H1 (cell line): ENCODE measurements around the gene GLDC. TPM values are rescaled to one million over a fixed set of nuclear protein-coding genes. Genes with fewer than 3 reads are reported as not detected.

Experiments
- polyA plus RNA-seq, 7 experiments: library from polyadenylated mRNA; depleted of rRNA in 3 of 7; stranded (reverse) in 5 of 7; unstranded in 2 of 7; fragments of >200 nt in 5 of 7; fragments of 200-250 nt in 2 of 7; gene quantifications; 1 replicate in 5 of 7; 2 replicates in 1 of 7; 4 replicates in 1 of 7; pipeline versions ENCODE4 v1.2.1 to v1.2.3, GENCODE V29; 2011 to 2013; ENCODE audit warnings: missing spikeins in 2 of 7, mixed read lengths in 2 of 7
- total RNA-seq: library from RNA; stranded (reverse); fragmentation: NEBNext Ultra II Directional; extraction: Animal tissue kit (Norgen Biotek cat#: 25700); gene quantifications from 2 replicates; pipeline ENCODE4 v1.2.1, GENCODE V29; 2021
- TF ChIP-seq, protein P1 (sequence below): fragments of 300-600 bp; sonication (generic); IDR thresholded peaks from 2 replicates; pipeline ENCODE4 v1.7.1; 2012; ENCODE audit warnings: low read length, moderate library complexity, mild to moderate bottlenecking, inconsistent platforms; ENCODE audit not compliant: insufficient replicate concordance

The GLDC gene
- total and polyA plus RNA-seq, 2 of the 8 experiments (the other 6 are each of a cell fraction or from before 2014, with no cell fraction given), result 48.8 to 101 TPM

DNA sequence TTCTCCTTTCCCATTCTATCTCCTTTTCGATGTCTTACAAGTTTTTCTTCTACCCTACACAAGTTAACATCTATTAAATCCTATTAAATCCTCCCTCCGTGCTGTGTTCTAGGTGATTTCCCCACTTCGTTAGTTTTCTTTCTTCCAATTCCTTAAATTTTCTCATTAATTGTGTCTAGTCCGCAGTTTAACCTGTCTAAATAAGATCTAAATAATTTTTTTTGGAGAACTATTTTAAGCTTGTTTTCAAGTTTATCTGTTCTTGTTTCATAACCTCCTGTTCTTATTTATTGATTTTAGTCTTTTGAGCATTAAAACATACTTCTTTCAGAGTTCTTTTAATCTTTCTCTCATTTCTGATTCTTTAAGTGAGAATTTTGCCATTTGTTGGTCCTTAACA lies 123.3 kb downstream of the GLDC start (continued):
- TF ChIP-seq, protein P1, sequence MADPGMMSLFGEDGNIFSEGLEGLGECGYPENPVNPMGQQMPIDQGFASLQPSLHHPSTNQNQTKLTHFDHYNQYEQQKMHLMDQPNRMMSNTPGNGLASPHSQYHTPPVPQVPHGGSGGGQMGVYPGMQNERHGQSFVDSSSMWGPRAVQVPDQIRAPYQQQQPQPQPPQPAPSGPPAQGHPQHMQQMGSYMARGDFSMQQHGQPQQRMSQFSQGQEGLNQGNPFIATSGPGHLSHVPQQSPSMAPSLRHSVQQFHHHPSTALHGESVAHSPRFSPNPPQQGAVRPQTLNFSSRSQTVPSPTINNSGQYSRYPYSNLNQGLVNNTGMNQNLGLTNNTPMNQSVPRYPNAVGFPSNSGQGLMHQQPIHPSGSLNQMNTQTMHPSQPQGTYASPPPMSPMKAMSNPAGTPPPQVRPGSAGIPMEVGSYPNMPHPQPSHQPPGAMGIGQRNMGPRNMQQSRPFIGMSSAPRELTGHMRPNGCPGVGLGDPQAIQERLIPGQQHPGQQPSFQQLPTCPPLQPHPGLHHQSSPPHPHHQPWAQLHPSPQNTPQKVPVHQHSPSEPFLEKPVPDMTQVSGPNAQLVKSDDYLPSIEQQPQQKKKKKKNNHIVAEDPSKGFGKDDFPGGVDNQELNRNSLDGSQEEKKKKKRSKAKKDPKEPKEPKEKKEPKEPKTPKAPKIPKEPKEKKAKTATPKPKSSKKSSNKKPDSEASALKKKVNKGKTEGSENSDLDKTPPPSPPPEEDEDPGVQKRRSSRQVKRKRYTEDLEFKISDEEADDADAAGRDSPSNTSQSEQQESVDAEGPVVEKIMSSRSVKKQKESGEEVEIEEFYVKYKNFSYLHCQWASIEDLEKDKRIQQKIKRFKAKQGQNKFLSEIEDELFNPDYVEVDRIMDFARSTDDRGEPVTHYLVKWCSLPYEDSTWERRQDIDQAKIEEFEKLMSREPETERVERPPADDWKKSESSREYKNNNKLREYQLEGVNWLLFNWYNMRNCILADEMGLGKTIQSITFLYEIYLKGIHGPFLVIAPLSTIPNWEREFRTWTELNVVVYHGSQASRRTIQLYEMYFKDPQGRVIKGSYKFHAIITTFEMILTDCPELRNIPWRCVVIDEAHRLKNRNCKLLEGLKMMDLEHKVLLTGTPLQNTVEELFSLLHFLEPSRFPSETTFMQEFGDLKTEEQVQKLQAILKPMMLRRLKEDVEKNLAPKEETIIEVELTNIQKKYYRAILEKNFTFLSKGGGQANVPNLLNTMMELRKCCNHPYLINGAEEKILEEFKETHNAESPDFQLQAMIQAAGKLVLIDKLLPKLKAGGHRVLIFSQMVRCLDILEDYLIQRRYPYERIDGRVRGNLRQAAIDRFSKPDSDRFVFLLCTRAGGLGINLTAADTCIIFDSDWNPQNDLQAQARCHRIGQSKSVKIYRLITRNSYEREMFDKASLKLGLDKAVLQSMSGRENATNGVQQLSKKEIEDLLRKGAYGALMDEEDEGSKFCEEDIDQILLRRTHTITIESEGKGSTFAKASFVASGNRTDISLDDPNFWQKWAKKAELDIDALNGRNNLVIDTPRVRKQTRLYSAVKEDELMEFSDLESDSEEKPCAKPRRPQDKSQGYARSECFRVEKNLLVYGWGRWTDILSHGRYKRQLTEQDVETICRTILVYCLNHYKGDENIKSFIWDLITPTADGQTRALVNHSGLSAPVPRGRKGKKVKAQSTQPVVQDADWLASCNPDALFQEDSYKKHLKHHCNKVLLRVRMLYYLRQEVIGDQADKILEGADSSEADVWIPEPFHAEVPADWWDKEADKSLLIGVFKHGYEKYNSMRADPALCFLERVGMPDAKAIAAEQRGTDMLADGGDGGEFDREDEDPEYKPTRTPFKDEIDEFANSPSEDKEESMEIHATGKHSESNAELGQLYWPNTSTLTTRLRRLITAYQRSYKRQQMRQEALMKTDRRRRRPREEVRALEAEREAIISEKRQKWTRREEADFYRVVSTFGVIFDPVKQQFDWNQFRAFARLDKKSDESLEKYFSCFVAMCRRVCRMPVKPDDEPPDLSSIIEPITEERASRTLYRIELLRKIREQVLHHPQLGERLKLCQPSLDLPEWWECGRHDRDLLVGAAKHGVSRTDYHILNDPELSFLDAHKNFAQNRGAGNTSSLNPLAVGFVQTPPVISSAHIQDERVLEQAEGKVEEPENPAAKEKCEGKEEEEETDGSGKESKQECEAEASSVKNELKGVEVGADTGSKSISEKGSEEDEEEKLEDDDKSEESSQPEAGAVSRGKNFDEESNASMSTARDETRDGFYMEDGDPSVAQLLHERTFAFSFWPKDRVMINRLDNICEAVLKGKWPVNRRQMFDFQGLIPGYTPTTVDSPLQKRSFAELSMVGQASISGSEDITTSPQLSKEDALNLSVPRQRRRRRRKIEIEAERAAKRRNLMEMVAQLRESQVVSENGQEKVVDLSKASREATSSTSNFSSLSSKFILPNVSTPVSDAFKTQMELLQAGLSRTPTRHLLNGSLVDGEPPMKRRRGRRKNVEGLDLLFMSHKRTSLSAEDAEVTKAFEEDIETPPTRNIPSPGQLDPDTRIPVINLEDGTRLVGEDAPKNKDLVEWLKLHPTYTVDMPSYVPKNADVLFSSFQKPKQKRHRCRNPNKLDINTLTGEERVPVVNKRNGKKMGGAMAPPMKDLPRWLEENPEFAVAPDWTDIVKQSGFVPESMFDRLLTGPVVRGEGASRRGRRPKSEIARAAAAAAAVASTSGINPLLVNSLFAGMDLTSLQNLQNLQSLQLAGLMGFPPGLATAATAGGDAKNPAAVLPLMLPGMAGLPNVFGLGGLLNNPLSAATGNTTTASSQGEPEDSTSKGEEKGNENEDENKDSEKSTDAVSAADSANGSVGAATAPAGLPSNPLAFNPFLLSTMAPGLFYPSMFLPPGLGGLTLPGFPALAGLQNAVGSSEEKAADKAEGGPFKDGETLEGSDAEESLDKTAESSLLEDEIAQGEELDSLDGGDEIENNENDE, result no peak
